ENCODE measurements around the gene KCNJ11. TPM values are rescaled to one million over a fixed set of nuclear protein-coding genes. Genes with fewer than 3 reads are reported as not detected.
A peak's percentile ranks its signal among the peaks of the same experiment; 100 is the strongest.

KCNJ11 gene
- total and polyA plus RNA-seq, 2 of the 13 experiments (the other 11 are each of a cell fraction or from before 2014, with no cell fraction given), result 0.38 to 1.6 TPM

- TF ChIP-seq ZBTB38 (CRISPR knock-in tag; IDR thresholded peaks at IDR 0.05), result no peak
- peak; percentile 68 for TF ChIP-seq SP4 (CRISPR knock-in tag; IDR thresholded peaks at IDR 0.05)
- 0 out of 2 replicates have a peak, but pooled peaks have one; percentile 27 for TF ChIP-seq ZNF501 (CRISPR knock-in tag; IDR thresholded peaks at IDR 0.05)
- 0 out of 2 replicates have a peak, but pooled peaks have one; percentile 35 for TF ChIP-seq ZNF543 (CRISPR knock-in tag; IDR thresholded peaks at IDR 0.05)
- TF ChIP-seq ETS1 (CRISPR knock-in tag; IDR thresholded peaks at IDR 0.05), result no peak
- TF ChIP-seq ZNF207 (IDR thresholded peaks at IDR 0.05; ENCODE audit: borderline replicate concordance), result no peak
- TF ChIP-seq KAT8 (CRISPR knock-in tag; IDR thresholded peaks at IDR 0.05), result peak; percentile 50; the same call in 1 of the 2 replicates
- 0 out of 2 replicates have a peak, but pooled peaks have one; percentile 60 for TF ChIP-seq ZNF276 (CRISPR knock-in tag; IDR thresholded peaks at IDR 0.05; ENCODE audit: low read depth)
- no peak for TF ChIP-seq RFX3 (CRISPR knock-in tag; IDR thresholded peaks at IDR 0.05)
- TF ChIP-seq ZGPAT (CRISPR knock-in tag; IDR thresholded peaks at IDR 0.05), result peak; percentile 51; the same call in 1 of the 2 replicates
- no peak for TF ChIP-seq TBX3 (IDR thresholded peaks at IDR 0.05; ENCODE audit: borderline replicate concordance)
- no peak for TF ChIP-seq ATF5 (CRISPR knock-in tag; IDR thresholded peaks at IDR 0.05; ENCODE audit: low read depth)
- peak; percentile 39; the same call in 1 of the 2 replicates for TF ChIP-seq ARNTL (CRISPR knock-in tag; IDR thresholded peaks at IDR 0.05)
- TF ChIP-seq POGK (CRISPR knock-in tag; conservative IDR thresholded peaks at IDR 0.05), result peak; percentile 59; the same call in 1 of the 2 replicates
- 0 out of 2 replicates have a peak, but pooled peaks have one; percentile 69 for TF ChIP-seq ZNF556 (CRISPR knock-in tag; IDR thresholded peaks at IDR 0.05; ENCODE audit: borderline replicate concordance)
- TF ChIP-seq CSRNP1 (CRISPR knock-in tag; IDR thresholded peaks at IDR 0.05), result 0 out of 2 replicates have a peak, but pooled peaks have one; percentile 45
- no peak for TF ChIP-seq PAWR (CRISPR knock-in tag; IDR thresholded peaks at IDR 0.05; ENCODE audit: borderline replicate concordance)
- TF ChIP-seq IKZF5 (CRISPR knock-in tag; IDR thresholded peaks at IDR 0.05), result peak; percentile 22; the same call in 1 of the 2 replicates
Observed at GRCh38 chr11:17389211-17389956, 925 bp upstream of the KCNJ11 start (continued).
